ENCODE results near the gene CALML6. TPM values are rescaled to one million over a fixed set of nuclear protein-coding genes. Genes with fewer than 3 reads are reported as not detected.

The CALML6 gene
- total and polyA plus RNA-seq, 2 of the 8 experiments (the other 6 are each of a cell fraction or from before 2014, with no cell fraction given): 0.54 to 1.3 TPM

GRCh38 chr1:1941868-1942752 is 27.1 kb downstream of the CALML6 start:
- POLR2A ChIA-PET (ENCODE audit: partially characterized antibody): interaction anchor here (0.5 to 1.6 kb wide), 3 partner anchors 12 to 107 kb away, joined by 3 to 4 read pairs (median 3); no protein-coding TSS in a partner anchor
- H3K27ac ChIP-seq (ENCODE audit: low read depth, low read length): no peak overlapping the region
- no peak for FAIRE-seq

More at GRCh38 chr1:1941868-1942752, 27.1 kb downstream of the CALML6 start:
- Histone ChIP-seq H2BK20ac (ENCODE audit: low read length) (no peak overlapping the region), H2BK5ac (ENCODE audit: low read depth, low read length) (no peak overlapping the region), H3K4me3 (ENCODE audit: extremely low read depth in 1 of 4, insufficient read depth in 2 of 4, low read depth in 3 of 4, low read length in 4 of 4) (no peak overlapping the region), H3K23ac (ENCODE audit: insufficient read length) (no peak overlapping the region), H3K23me2 (ENCODE audit: low read depth, low read length) (peaks cover 6% of the 10 kb centered on the region; the same call in 1 of the 2 replicates), H4K8ac (ENCODE audit: extremely low read depth, insufficient read depth, low read length) (peak overlapping the region; percentile 89; the same call in 1 of the 2 replicates), H2BK12ac (ENCODE audit: low read depth, low read length) (no peak overlapping the region), H3K18ac (ENCODE audit: extremely low read depth, low read length) (no peak overlapping the region), H3K14ac (ENCODE audit: insufficient read length) (no peak overlapping the region), H2AFZ (ENCODE audit: low read length) (no peak overlapping the region), H3K27me3 (replicated peaks in 1 of 4; ENCODE audit: control insufficient read depth in 3 of 4, extremely low read depth in 1 of 4, insufficient read depth in 3 of 4, low read length in 3 of 4) (no peaks in the 10 kb centered on the region), H3K9me3 (ENCODE audit: insufficient read depth in 2 of 2, low read depth in 1 of 2, low read length in 1 of 2) (peaks cover 0 to 4% of the 10 kb centered on the region in 2 experiments; a peak in 1 of 4 replicates), H3K4me2 (ENCODE audit: insufficient read depth in 1 of 2, low read depth in 2 of 2, low read length in 2 of 2) (no peak overlapping the region), H4K91ac (replicated peaks; ENCODE audit: insufficient read length, low read length) (no peak overlapping the region), H3K4me1 (replicated peaks in 1 of 4; ENCODE audit: control insufficient read depth in 3 of 4, insufficient read depth in 4 of 4, low read length in 3 of 4) (peaks cover 0 to 2% (median 0%) of the 10 kb centered on the region in 4 experiments; a peak in 2 of 7 replicates), H3K36me3 (ENCODE audit: control insufficient read depth in 2 of 4, insufficient read depth in 4 of 4, low read length in 3 of 4) (no peaks in the 10 kb centered on the region), H2BK120ac (replicated peaks; ENCODE audit: low read depth, low read length) (no peak overlapping the region), H3K9ac (replicated peaks in 1 of 4; ENCODE audit: extremely low read depth in 1 of 4, low read depth in 3 of 4, low read length in 3 of 4) (no peak overlapping the region), H3K56ac (replicated peaks; ENCODE audit: insufficient read length, low read depth, low read length) (no peak overlapping the region), H4K20me1 (replicated peaks in 1 of 2; ENCODE audit: control insufficient read depth in 1 of 2, insufficient read depth in 2 of 2, low read length in 2 of 2) (peaks cover 0 to 2% of the 10 kb centered on the region in 2 experiments), H3K79me1 (ENCODE audit: low read depth, low read length) (no peaks in the 10 kb centered on the region), H3K79me2 (ENCODE audit: control insufficient read depth in 1 of 2, insufficient read depth in 2 of 2, low read length in 2 of 2) (no peaks in the 10 kb centered on the region), H3K4ac (replicated peaks; ENCODE audit: insufficient read length, low read depth, low read length) (no peak overlapping the region), H2AK5ac (ENCODE audit: low read depth, low read length) (0 out of 2 replicates have a peak overlapping the region, but pooled peaks have one; percentile 11), H4K5ac (ENCODE audit: insufficient read length, low read depth, low read length) (no peak overlapping the region), H2BK15ac (ENCODE audit: low read length) (no peak overlapping the region)
- 91% methylated on average over 36 of the region's 39 CpGs; no CpG with 5 or more reads in 1 of the 2 experiments for WGBS, 2 experiments (ENCODE audit: extremely low coverage in 1 of 2, insufficient coverage in 1 of 2, insufficient read length in 1 of 2, insufficient replicate concordance in 2 of 2, low coverage in 1 of 2, low lambda C conversion rate in 2 of 2, missing lambda C conversion rate in 1 of 2)
- DNase-seq (ENCODE audit: low read depth in 1 of 2, low spot score in 2 of 2): no peak
- CTCF ChIA-PET (ENCODE audit: partially characterized antibody): interaction anchor here (1.3 to 9.3 kb wide), 11 partner anchors 10 to 101 kb away, joined by 3 to 145 read pairs (median 11); no protein-coding TSS in a partner anchor
- TF ChIP-seq SP2 (IDR thresholded peaks at IDR 0.05; ENCODE audit: low read length) (no peak), GABPA (IDR thresholded peaks at IDR 0.05; ENCODE audit: borderline replicate concordance, insufficient read depth, low read length) (no peak), KDM4A (IDR thresholded peaks at IDR 0.05; ENCODE audit: low read depth, low read length, severe bottlenecking) (no peak), TAF7 (optimal IDR thresholded peaks at IDR 0.05; ENCODE audit: borderline replicate concordance, low read depth, low read length) (no peak), POLR2A (IDR thresholded peaks at IDR 0.05; ENCODE audit: control extremely low read depth in 1 of 2, low read depth in 2 of 2, low read length in 2 of 2) (no peak)
